Hepatocyte (in vitro differentiated cells): Measurements from ENCODE around the gene C1orf21. TPM values are rescaled to one million over a fixed set of nuclear protein-coding genes. Genes with fewer than 3 reads are reported as not detected.

Experiments used
- DNase-seq: peaks from one replicate; pipeline ENCODE4 v3.0.0-alpha.2; 2016; ENCODE audit warnings: low spot score
- H2AFZ ChIP-seq: fragments of 200-600 bp; sonication (generic); 2 replicates; pipeline ENCODE4 v1.6.0; 2016; ENCODE audit warnings: antibody characterized with exemption, mild to moderate bottlenecking
- H3K27ac ChIP-seq: fragments of 200-600 bp; sonication (generic); 2 replicates; pipeline ENCODE4 v1.5.1; 2016; ENCODE audit warnings: mild to moderate bottlenecking
- H3K27me3 ChIP-seq: fragments of 200-600 bp; sonication (generic); 2 replicates; pipeline ENCODE4 v1.6.1; 2016
- H3K36me3 ChIP-seq: fragments of 200-600 bp; sonication (generic); replicated peaks from 2 replicates; pipeline ENCODE4 v1.5.1; 2016; ENCODE audit warnings: low read depth; ENCODE audit not compliant: insufficient read depth
- H3K4me1 ChIP-seq: fragments of 200-600 bp; sonication (generic); 2 replicates; pipeline ENCODE4 v1.5.1; 2016; ENCODE audit warnings: mild to moderate bottlenecking, moderate library complexity; ENCODE audit not compliant: insufficient read depth
- H3K4me2 ChIP-seq: fragments of 200-600 bp; sonication (generic); 2 replicates; pipeline ENCODE4 v1.6.0; 2016
- H3K4me3 ChIP-seq: fragments of 200-600 bp; sonication (generic); 2 replicates; pipeline ENCODE4 v1.5.1; 2016; ENCODE audit warnings: mild to moderate bottlenecking
- H3K79me2 ChIP-seq: fragments of 200-600 bp; sonication (generic); 2 replicates; pipeline ENCODE4 v1.6.0; 2017; ENCODE audit warnings: mild to moderate bottlenecking
- H3K9me2 ChIP-seq: fragments of 200-600 bp; sonication (generic); replicated peaks from 2 replicates; pipeline ENCODE4 v1.6.0; 2017; ENCODE audit warnings: mild to moderate bottlenecking; ENCODE audit not compliant: insufficient read depth
- H3K9me3 ChIP-seq: fragments of 200-600 bp; sonication (generic); 2 replicates; pipeline ENCODE4 v1.5.1; 2016; ENCODE audit warnings: low read depth, mild to moderate bottlenecking
- H4K20me1 ChIP-seq: fragments of 200-600 bp; sonication (generic); 2 replicates; pipeline ENCODE4 v1.6.0; 2016; ENCODE audit warnings: mild to moderate bottlenecking; ENCODE audit not compliant: insufficient read depth, poor library complexity, severe bottlenecking
- EZH2 ChIP-seq: fragments of 200-600 bp; sonication (generic); IDR thresholded peaks from 2 replicates; pipeline ENCODE4 v1.6.1; 2016; ENCODE audit warnings: antibody characterized with exemption, mild to moderate bottlenecking, borderline replicate concordance
- EZH2phosphoT487 ChIP-seq: fragments of 200-600 bp; sonication (generic); IDR thresholded peaks from one replicate; pipeline ENCODE4 v1.6.1; 2018; ENCODE audit warnings: antibody characterized with exemption, mild to moderate bottlenecking, low read depth, moderate library complexity; ENCODE audit not compliant: unreplicated experiment, severe bottlenecking
- WGBS: methylation state at CpG from one replicate; pipeline ENCODE4 v1.1.6; 2016; ENCODE audit warnings: low lambda C conversion rate; ENCODE audit errors: missing lambda C conversion rate; 5-methylcytosine and 5-hydroxymethylcytosine counted together
- polyA plus RNA-seq: library from polyadenylated mRNA; unstranded; fragments of >200 nt; fragmentation: Nextera tagmentation; extraction: Ambion mirVana; gene quantifications from 2 replicates; pipeline ENCODE4 v1.2.1, GENCODE V29; 2016
- total RNA-seq: library from RNA; depleted of rRNA; stranded (reverse); fragments of >200 nt; gene quantifications from 2 replicates; pipeline ENCODE4 v1.2.3, GENCODE V29; 2014
- TF ChIP-seq, protein P1 (sequence below): fragments of 200-600 bp; sonication (generic); IDR thresholded peaks from 2 replicates; pipeline ENCODE4 v1.5.1; 2016; ENCODE audit warnings: antibody characterized with exemption, mild to moderate bottlenecking; ENCODE audit not compliant: poor library complexity

Gene C1orf21
- total and polyA plus RNA-seq, 2 experiments from 2014 or later, result 26.9 to 37.9 TPM

DNA sequence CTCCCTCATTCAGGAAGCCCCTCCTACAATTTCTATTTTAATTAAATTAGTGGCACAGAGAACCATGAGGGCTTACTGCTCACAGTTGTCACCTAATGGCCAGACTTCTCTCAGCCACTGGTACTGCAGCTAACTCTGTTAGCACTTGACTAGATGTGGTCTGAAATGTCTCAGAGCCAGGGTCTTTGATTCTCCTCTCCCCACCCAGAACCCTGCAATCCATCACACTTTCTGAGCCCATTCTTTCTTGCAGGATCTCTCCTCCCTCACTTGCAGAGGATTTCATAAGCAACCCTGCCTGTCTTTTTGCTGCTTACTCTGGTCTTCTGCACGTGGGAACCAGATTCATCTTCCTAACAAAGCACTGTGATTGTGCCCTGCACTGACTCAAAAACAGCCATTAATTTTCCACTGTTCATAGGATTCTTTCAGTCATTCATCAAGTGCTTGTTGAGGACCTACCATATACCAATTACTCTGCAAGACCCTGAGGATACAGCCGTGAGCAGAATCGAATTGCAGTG, 259.4 kb downstream of the C1orf21 start:
- WGBS, result 70% methylated on average over 3 of the region's 3 CpGs
- H3K9me3 ChIP-seq, result no peaks in the 10 kb centered on the region
- H3K27me3 ChIP-seq, result no peaks in the 10 kb centered on the region
- no peak overlapping the region for H3K27ac ChIP-seq
- DNase-seq, result no peak
- H3K4me3 ChIP-seq, result no peak overlapping the region
- no peak overlapping the region for H3K4me2 ChIP-seq
- no peaks in the 10 kb centered on the region for H3K4me1 ChIP-seq
- H4K20me1 ChIP-seq, result no peaks in the 10 kb centered on the region
- H3K9me2 ChIP-seq, result no peaks in the 10 kb centered on the region
- H2AFZ ChIP-seq, result no peak overlapping the region
- no peak for TF ChIP-seq EZH2phosphoT487
- TF ChIP-seq EZH2, result no peak
- TF ChIP-seq, protein P1, sequence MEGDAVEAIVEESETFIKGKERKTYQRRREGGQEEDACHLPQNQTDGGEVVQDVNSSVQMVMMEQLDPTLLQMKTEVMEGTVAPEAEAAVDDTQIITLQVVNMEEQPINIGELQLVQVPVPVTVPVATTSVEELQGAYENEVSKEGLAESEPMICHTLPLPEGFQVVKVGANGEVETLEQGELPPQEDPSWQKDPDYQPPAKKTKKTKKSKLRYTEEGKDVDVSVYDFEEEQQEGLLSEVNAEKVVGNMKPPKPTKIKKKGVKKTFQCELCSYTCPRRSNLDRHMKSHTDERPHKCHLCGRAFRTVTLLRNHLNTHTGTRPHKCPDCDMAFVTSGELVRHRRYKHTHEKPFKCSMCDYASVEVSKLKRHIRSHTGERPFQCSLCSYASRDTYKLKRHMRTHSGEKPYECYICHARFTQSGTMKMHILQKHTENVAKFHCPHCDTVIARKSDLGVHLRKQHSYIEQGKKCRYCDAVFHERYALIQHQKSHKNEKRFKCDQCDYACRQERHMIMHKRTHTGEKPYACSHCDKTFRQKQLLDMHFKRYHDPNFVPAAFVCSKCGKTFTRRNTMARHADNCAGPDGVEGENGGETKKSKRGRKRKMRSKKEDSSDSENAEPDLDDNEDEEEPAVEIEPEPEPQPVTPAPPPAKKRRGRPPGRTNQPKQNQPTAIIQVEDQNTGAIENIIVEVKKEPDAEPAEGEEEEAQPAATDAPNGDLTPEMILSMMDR, result no peak
- no peaks in the 10 kb centered on the region for H3K36me3 ChIP-seq
- H3K79me2 ChIP-seq, result no peaks in the 10 kb centered on the region

DNA sequence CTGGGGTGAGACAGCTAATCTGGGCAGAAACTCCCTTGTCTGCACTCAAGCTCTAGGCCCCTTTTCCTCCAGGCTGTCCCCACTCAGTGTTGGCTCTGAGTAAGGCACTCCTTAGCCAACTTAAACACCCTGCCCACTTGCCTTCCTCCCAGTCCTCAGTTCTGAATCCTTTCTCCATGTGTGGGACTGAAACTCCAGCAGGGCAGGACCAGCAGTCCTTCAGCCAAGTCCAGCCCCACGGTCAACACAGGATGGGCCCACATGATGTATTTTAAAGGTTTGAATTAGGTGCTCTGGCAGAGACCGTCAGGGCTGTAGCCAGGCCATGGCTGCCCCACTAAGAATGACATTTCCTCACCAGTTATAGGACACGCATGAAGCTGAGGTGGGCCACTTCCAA, 260.0 kb downstream of the C1orf21 start:
- Histone ChIP-seq H3K27ac (no peak overlapping the region), H4K20me1 (no peaks in the 10 kb centered on the region), H3K9me3 (no peaks in the 10 kb centered on the region), H2AFZ (no peak overlapping the region), H3K9me2 (no peaks in the 10 kb centered on the region), H3K79me2 (no peaks in the 10 kb centered on the region), H3K4me2 (no peak overlapping the region), H3K27me3 (no peaks in the 10 kb centered on the region), H3K4me1 (no peaks in the 10 kb centered on the region), H3K4me3 (no peak overlapping the region), H3K36me3 (no peaks in the 10 kb centered on the region)
- TF ChIP-seq EZH2phosphoT487, result no peak
- no peak for TF ChIP-seq EZH2
- TF ChIP-seq, protein P1, result no peak
- 94% methylated on average over 3 of the region's 3 CpGs for WGBS
- DNase-seq, result no peak

- Histone ChIP-seq H3K27ac (no peak overlapping the region), H3K4me3 (no peak overlapping the region), H3K9me2 (no peaks in the 10 kb centered on the region), H3K4me2 (no peak overlapping the region), H2AFZ (no peak overlapping the region), H3K4me1 (no peaks in the 10 kb centered on the region), H3K9me3 (no peaks in the 10 kb centered on the region), H3K36me3 (no peaks in the 10 kb centered on the region), H4K20me1 (no peaks in the 10 kb centered on the region), H3K79me2 (no peaks in the 10 kb centered on the region), H3K27me3 (no peaks in the 10 kb centered on the region)
- DNase-seq, result no peak
- WGBS, result 78% methylated on average over 4 of the region's 4 CpGs
- TF ChIP-seq EZH2phosphoT487, result no peak
- no peak for TF ChIP-seq EZH2
- TF ChIP-seq, protein P1, result no peak
These were observed 260.6 kb downstream of the C1orf21 start for GRCh38 chr1:184647471-184647870.
